CD4-positive, alpha-beta T cell treated with Interleukin-15 for 4 hours (primary cell): Measurements from ENCODE around the gene KLC4.
"Not testable (repeated sequence)": the region's sequence is repeated elsewhere in the genome, so short reads cannot be mapped to it uniquely, and the experiment has no call there.

Experiments
- DNase-seq: peaks from one replicate; pipeline ENCODE4 v3.0.0-alpha.2; 2020; ENCODE audit warnings: low spot score

Gene KLC4

GRCh38 chr6:43093436-43094289 lies 34.2 kb downstream of the KLC4 start:
- no peak for DNase-seq

GRCh38 chr6:43095939-43096338 lies 36.5 kb downstream of the KLC4 start:
- no peak for DNase-seq

DNA sequence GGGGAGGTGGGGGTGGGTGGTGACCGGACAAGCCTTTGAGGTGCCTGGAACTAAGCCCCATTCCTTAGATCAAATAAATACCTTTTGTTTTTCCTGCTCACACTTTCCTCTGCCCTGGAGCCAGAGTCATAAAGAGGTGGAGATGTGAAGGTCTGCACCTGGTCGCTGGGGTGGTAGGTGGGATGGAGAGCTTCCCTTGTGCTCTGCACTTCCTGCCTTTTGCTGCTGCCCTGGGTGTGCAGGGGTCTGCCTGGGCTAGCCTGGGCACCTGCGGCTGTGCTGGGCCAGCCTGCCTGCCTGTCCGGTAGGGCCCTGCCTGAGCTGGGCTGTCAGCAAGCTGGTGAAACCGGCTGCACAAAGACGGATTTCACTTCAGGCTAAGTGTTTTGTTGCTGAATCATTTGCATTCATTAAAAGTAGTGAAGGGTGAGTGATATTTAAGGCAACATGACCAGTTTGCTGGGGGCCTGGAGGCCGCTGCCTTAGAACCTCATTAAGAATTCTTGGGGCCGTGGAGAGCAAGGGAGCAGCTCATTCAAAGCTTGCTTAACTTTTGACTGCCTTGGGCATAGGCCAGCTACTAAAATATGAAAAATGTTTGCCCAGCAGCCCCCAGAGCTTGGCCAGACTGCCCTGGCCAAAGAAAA lies 37.1 kb downstream of the KLC4 start:
- DNase-seq = no peak

GRCh38 chr6:43097098-43097489 lies 37.7 kb downstream of the KLC4 start:
- DNase-seq = no peak

DNA sequence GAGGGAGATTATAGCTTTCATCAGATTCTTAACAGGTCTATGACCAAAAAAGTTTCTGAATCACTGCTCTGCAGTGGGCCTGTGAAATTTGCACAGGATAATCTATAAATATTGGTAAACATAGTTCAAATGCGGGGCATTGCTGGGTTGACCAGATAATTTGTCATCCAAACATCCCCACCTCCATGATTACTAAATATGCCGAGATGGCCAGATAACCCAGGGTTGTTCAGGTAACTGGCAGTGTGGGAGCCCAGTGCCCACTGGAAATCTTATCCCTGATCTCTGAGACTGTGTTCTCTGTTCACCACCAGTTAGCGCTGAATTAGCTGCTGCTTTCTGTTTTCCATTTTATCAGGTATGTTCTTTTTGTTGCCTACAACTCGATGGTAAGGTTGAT lies 38.1 kb downstream of the KLC4 start:
- DNase-seq = no peak

GRCh38 chr6:43101497-43101896 lies 42.1 kb downstream of the KLC4 start:
- DNase-seq = no peak

- no peak for DNase-seq
Measured at GRCh38 chr6:43103253-43103876, 43.9 kb downstream of the KLC4 start.

GRCh38 chr6:43105538-43106222 lies 46.2 kb downstream of the KLC4 start:
- DNase-seq = no peak

GRCh38 chr6:43107344-43108062 lies 48.1 kb downstream of the KLC4 start:
- no peak for DNase-seq

DNA sequence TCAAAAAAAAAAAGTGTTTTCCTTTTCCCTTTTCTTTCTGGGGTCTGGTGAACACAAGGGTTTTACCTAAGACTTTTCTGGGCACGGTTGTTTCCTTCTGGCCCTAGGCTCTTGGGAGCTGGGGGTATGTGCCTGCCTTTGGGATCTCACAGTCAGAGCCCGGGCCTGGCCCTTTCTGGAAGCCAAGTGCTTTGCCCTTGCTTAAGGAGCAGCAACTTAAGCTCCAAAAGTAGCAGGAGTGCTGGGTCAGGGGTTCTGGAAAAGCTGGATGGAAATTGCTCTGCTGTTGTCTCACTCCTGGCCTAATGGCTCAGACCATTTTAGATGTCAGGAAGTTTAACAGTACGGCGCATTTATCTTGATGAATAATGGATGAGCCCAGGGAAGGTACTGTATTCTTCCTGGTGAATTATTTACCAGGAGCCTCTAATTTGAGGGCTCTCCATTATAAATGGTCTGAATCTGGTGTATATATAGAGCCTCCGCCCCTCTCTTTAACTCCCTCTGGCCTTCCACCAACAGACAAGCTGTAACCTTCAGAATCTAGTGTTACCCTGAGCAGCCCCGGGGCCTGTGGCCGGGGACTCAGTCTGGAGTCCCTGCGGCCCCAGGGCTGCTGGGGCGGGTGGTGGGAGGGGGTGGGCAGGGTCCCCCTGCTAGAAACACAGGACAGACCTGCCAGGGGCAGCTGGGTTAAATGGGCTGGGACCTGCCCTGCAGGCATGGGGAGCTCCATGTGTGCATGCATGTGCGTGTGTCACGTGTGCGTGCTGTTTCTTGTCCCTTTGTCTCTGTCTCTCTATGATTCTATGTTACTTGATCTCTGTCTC lies 54.2 kb downstream of the KLC4 start:
- DNase-seq = no peak

GRCh38 chr6:43115365-43115764 lies 55.9 kb downstream of the KLC4 start:
- DNase-seq = no peak

DNA sequence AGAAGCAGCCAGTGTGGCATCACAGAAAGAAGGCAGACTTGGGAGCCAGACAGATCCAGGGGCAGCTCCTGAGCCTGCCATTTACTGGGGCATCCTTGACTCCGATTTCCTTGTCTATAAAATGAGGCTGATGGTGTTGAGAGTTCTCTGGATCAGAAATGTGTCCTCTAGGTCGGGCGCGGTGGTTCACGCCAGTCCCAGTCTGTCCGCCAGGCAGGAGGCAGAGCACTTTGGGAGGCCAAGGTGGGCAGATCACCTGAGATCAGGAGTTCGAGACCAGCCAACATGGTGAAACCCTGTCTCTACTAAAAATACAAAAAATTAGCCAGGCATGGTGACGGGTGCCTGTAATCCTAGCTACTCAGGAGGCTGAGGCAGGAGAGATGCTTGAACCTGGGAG lies 58.0 kb downstream of the KLC4 start:
- DNase-seq = not testable (repeated sequence)

- DNase-seq = no peak
Measured at GRCh38 chr6:43119482-43119881, 60.1 kb downstream of the KLC4 start.

DNA sequence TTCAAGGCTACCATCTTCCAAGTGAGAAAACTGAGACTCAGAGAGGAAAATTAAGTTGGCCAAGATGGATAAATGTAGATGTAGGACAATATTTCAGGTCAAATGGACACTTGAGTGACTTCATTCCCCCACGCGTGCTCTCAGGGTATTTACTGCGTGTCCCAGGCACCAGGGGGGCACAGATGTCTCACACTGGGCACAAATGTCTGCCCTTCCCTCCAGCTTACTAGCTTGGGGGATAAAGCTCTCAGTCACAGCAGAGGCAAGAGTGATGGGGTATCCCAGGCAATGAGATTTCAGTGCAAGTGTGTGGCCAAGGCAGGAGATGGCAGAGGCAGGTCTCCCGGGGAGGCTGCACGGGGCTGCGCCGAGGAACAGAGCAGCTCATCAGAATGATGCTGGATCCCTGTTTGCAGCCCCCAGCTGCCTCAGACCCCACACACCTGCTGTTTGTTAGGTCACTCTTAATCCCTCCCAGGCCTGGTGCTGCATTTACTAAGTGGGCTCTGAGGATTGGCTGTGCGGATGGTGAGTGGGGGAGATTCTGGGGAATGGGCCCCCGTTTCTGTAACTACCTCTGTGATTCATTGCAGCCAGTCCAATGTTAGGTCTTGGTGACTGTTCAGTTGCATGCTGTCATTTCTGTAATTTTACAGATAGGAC lies 60.8 kb downstream of the KLC4 start:
- no peak for DNase-seq

DNA sequence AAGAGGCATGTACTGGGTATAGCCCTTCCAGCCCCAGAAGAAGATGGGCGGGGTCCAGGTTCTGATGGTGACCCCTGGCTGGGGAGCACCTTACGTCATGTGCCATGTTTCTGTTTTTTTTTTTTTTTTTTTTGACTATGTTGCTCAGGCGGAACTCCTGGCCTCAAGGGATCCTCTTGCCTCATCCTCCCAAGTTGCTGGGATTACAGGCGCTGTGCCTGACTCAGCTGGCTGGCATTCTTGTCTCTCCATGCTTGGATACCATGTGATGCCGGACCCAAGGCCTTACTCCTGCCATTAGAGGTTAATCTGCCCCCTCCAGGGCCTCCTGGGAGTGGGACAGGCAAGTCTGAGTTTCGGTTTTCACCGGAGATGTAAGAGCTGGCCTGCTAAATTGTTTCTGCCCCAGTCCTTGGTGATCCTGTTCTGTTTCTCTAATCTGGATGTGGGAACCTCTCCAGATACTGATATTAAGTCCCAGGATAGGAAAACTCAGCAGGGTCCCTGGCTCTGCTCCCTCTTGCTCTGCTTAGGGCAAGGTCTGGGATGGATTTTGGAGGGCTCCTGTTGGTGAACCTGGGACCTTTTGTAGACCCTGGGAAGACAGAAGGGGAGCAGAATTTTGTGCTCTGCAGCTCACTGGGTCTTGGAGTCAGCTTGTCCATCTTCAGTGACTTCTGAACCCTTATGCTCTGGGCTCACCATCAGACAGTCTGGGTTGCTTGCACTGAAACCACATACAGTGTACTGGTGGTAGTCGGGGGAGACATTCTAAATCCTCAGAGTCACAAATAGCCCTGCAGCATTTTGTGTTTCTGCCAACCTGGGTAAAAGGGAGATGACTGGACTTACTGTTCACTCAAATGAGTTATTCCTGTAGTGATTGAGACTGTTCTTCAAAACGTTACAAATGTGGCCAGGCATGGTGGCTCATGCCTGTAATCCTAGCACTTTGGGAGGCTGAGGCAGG lies 61.8 kb downstream of the KLC4 start:
- DNase-seq = no peak

GRCh38 chr6:43122146-43122545 lies 62.7 kb downstream of the KLC4 start:
- no peak for DNase-seq

DNA sequence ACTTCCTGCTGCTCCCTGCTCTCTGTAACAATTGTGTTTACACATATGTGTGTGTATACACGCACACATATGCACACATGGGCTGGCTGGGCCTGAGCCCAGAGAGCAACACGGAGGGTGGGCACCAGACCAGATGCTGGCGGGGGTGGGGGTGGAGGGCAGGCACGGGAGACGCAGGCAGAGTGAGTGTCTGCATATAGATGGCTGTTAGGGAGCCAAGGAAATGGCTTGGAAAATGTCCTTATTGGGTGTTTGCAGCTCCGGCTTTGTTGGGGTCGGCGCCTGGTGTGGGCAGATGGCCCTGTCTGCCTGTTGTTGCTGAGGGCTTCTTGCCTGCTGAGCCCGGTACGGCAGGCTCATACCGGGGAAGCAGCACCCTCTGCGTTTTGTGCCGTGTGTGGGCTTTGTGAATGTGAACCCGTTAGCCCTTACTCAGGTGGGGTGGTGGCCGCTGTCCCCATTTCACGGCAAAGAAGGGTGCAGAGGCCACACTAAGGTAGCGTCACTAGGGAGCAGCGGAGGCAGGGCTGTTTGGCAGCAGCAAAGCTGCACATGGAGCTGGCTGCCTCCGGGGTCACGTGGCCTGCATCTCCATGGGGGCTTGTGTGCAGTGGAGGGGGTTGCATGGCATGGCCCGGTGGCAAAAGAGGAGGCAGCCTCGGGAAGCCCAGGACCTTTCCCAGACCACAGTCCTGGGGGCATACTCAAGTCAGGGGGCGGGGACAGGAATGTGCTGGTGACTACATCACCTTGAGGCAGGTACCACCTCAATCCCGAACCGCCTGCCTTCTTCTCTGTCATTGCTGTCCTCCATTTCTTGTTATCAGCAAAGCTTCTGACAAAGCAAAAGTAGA lies 64.3 kb downstream of the KLC4 start:
- no peak for DNase-seq

- no peak for DNase-seq
Measured at GRCh38 chr6:43124481-43124880, 65.0 kb downstream of the KLC4 start.
